ENCODE results near the gene TTLL9.
"Not testable (repeated sequence)": the region's sequence is repeated elsewhere in the genome, so short reads cannot be mapped to it uniquely, and the experiment has no call there.

Gene TTLL9

GRCh38 chr20:31824554-31825313 is 45.7 kb upstream of the TTLL9 start:
- no peak for TF ChIP-seq CTCF (IDR thresholded peaks at IDR 0.05; ENCODE audit: low read depth, low read length, missing control alignments)
- no peak for DNase-seq (ENCODE audit: extremely low read depth, low read depth)
- H3K4me3 ChIP-seq (replicated peaks; ENCODE audit: low read depth, low read length): no peak overlapping the region

GRCh38 chr20:31826074-31826473 is 44.4 kb upstream of the TTLL9 start:
- TF ChIP-seq CTCF (IDR thresholded peaks at IDR 0.05; ENCODE audit: low read depth, low read length, missing control alignments): no peak
- no peak for DNase-seq (ENCODE audit: extremely low read depth, low read depth)
- H3K4me3 ChIP-seq (replicated peaks; ENCODE audit: low read depth, low read length): no peak overlapping the region

GRCh38 chr20:31827059-31827458 is 43.4 kb upstream of the TTLL9 start:
- no peak for TF ChIP-seq CTCF (IDR thresholded peaks at IDR 0.05; ENCODE audit: low read depth, low read length, missing control alignments)
- no peak for DNase-seq (ENCODE audit: extremely low read depth, low read depth)
- H3K4me3 ChIP-seq (replicated peaks; ENCODE audit: low read depth, low read length): no peak overlapping the region

- H3K4me3 ChIP-seq (replicated peaks; ENCODE audit: low read depth, low read length); DNase-seq (ENCODE audit: extremely low read depth, low read depth): not testable (repeated sequence)
These were observed 42.4 kb upstream of the TTLL9 start for GRCh38 chr20:31828016-31828415.

GRCh38 chr20:31829731-31830130 is 40.7 kb upstream of the TTLL9 start:
- no peak for DNase-seq (ENCODE audit: extremely low read depth, low read depth)
- no peak overlapping the region for H3K4me3 ChIP-seq (replicated peaks; ENCODE audit: low read depth, low read length)
- TF ChIP-seq CTCF (IDR thresholded peaks at IDR 0.05; ENCODE audit: low read depth, low read length, missing control alignments): no peak

GRCh38 chr20:31830406-31830981 is 39.9 kb upstream of the TTLL9 start:
- TF ChIP-seq CTCF (IDR thresholded peaks at IDR 0.05; ENCODE audit: low read depth, low read length, missing control alignments): no peak
- H3K4me3 ChIP-seq (replicated peaks; ENCODE audit: low read depth, low read length): no peak overlapping the region
- no peak for DNase-seq (ENCODE audit: extremely low read depth, low read depth)

GRCh38 chr20:31831211-31831610 is 39.2 kb upstream of the TTLL9 start:
- no peak for TF ChIP-seq CTCF (IDR thresholded peaks at IDR 0.05; ENCODE audit: low read depth, low read length, missing control alignments)
- DNase-seq (ENCODE audit: extremely low read depth, low read depth): no peak
- no peak overlapping the region for H3K4me3 ChIP-seq (replicated peaks; ENCODE audit: low read depth, low read length)
